Measurements from ENCODE around the gene EHF.
A peak's percentile ranks its signal among the peaks of the same experiment; 100 is the strongest.

The EHF gene

GRCh38 chr11:34625576-34625975 lies 4.7 kb downstream of the EHF start:
- DNase-seq (ENCODE audit: low spot score) = no peak

- DNase-seq (ENCODE audit: low spot score) = no peak
These were observed 5.5 kb downstream of the EHF start for GRCh38 chr11:34626393-34626792.

GRCh38 chr11:34627197-34627596 lies 6.3 kb downstream of the EHF start:
- DNase-seq (ENCODE audit: low spot score) = no peak

- no peak for DNase-seq (ENCODE audit: low spot score)
These were observed 8.8 kb downstream of the EHF start for GRCh38 chr11:34629711-34630110.

- no peak for DNase-seq (ENCODE audit: low spot score)
These were observed 9.7 kb downstream of the EHF start for GRCh38 chr11:34630544-34630943.

- no peak for DNase-seq (ENCODE audit: low spot score)
These were observed 10.4 kb downstream of the EHF start for GRCh38 chr11:34631297-34631696.

- peak; percentile 53 for DNase-seq (ENCODE audit: low spot score)
These were observed 10.8 kb downstream of the EHF start for GRCh38 chr11:34631737-34632104.

GRCh38 chr11:34632105-34632791 lies 11.4 kb downstream of the EHF start:
- DNase-seq (ENCODE audit: low spot score) = peak; percentile 97

GRCh38 chr11:34633640-34633989 lies 12.7 kb downstream of the EHF start:
- peak; percentile 44 for DNase-seq (ENCODE audit: low spot score)

- DNase-seq (ENCODE audit: low spot score) = peak; percentile 81
These were observed 13.2 kb downstream of the EHF start for GRCh38 chr11:34633990-34634693.

GRCh38 chr11:34634694-34635062 lies 13.8 kb downstream of the EHF start:
- peak; percentile 44 for DNase-seq (ENCODE audit: low spot score)

GRCh38 chr11:34636127-34636526 lies 15.2 kb downstream of the EHF start:
- no peak for DNase-seq (ENCODE audit: low spot score)

- DNase-seq (ENCODE audit: low spot score) = peak; percentile 74
These were observed 16.4 kb downstream of the EHF start for GRCh38 chr11:34637303-34637702.

- DNase-seq (ENCODE audit: low spot score) = no peak
These were observed 18.0 kb downstream of the EHF start for GRCh38 chr11:34638897-34639296.

GRCh38 chr11:34639545-34639944 lies 18.7 kb downstream of the EHF start:
- DNase-seq (ENCODE audit: low spot score) = no peak

- no peak for DNase-seq (ENCODE audit: low spot score)
These were observed 19.4 kb downstream of the EHF start for GRCh38 chr11:34640050-34640923.

- DNase-seq (ENCODE audit: low spot score) = no peak
These were observed 20.0 kb downstream of the EHF start for GRCh38 chr11:34640924-34641275.

- DNase-seq (ENCODE audit: low spot score) = no peak
These were observed 20.6 kb downstream of the EHF start for GRCh38 chr11:34641456-34641855.

- no peak for DNase-seq (ENCODE audit: low spot score)
These were observed 21.2 kb downstream of the EHF start for GRCh38 chr11:34642001-34642554.

GRCh38 chr11:34642873-34643272 lies 22.0 kb downstream of the EHF start:
- DNase-seq (ENCODE audit: low spot score) = no peak

- no peak for DNase-seq (ENCODE audit: low spot score)
These were observed 22.4 kb downstream of the EHF start for GRCh38 chr11:34643311-34643710.

- DNase-seq (ENCODE audit: low spot score) = no peak
These were observed 23.0 kb downstream of the EHF start for GRCh38 chr11:34643846-34644245.
